Measurements from ENCODE around the gene ARL4D.
"Not testable (repeated sequence)": the region's sequence is repeated elsewhere in the genome, so short reads cannot be mapped to it uniquely, and the experiment has no call there.

Gene ARL4D

GRCh38 chr17:43399839-43400328 is 1.1 kb downstream of the ARL4D start:
- DNase-seq, result no peak

- no peak for DNase-seq
Observed at GRCh38 chr17:43400943-43401717, 2.3 kb downstream of the ARL4D start.

- no peak for DNase-seq
Observed at GRCh38 chr17:43402078-43402477, 3.3 kb downstream of the ARL4D start.

- DNase-seq, result no peak
Observed at GRCh38 chr17:43402567-43402966, 3.8 kb downstream of the ARL4D start.

GRCh38 chr17:43403846-43404245 is 5.1 kb downstream of the ARL4D start:
- no peak for DNase-seq

- DNase-seq, result no peak
Observed at GRCh38 chr17:43405861-43406260, 7.1 kb downstream of the ARL4D start.

GRCh38 chr17:43406676-43407645 is 8.2 kb downstream of the ARL4D start:
- DNase-seq, result no peak

GRCh38 chr17:43409131-43409530 is 10.3 kb downstream of the ARL4D start:
- no peak for DNase-seq

- no peak for DNase-seq
Observed at GRCh38 chr17:43410557-43411368, 12.0 kb downstream of the ARL4D start.

- no peak for DNase-seq
Observed at GRCh38 chr17:43411369-43411677, 12.5 kb downstream of the ARL4D start.

- DNase-seq, result no peak
Observed at GRCh38 chr17:43411749-43412148, 13.0 kb downstream of the ARL4D start.

- no peak for DNase-seq
Observed at GRCh38 chr17:43412166-43412565, 13.4 kb downstream of the ARL4D start.

- no peak for DNase-seq
Observed at GRCh38 chr17:43416998-43417890, 18.5 kb downstream of the ARL4D start.

GRCh38 chr17:43418441-43419374 is 19.9 kb downstream of the ARL4D start:
- DNase-seq, result no peak

GRCh38 chr17:43419375-43419882 is 20.6 kb downstream of the ARL4D start:
- not testable (repeated sequence) for DNase-seq

GRCh38 chr17:43423777-43424455 is 25.1 kb downstream of the ARL4D start:
- no peak for DNase-seq

- DNase-seq, result no peak
Observed at GRCh38 chr17:43427362-43428043, 28.7 kb downstream of the ARL4D start.

GRCh38 chr17:43428524-43428923 is 29.7 kb downstream of the ARL4D start:
- DNase-seq, result no peak

Measured in activated CD4-positive, alpha-beta T cell treated with anti-CD3 and anti-CD28 coated beads, Interleukin-2, amount 50 U/mL, for 4 hours (primary cell).